Endometrium (tissue), 2 donors: ENCODE data around the gene MRC1.

Experiments
- FAIRE-seq: peaks from 2 replicates; lab custom pipeline; 2012; peaks lifted over from hg19 to GRCh38; lab: Jason Lieb, UNC
- donor health status: control.
- donor health status: control.

Gene MRC1

DNA sequence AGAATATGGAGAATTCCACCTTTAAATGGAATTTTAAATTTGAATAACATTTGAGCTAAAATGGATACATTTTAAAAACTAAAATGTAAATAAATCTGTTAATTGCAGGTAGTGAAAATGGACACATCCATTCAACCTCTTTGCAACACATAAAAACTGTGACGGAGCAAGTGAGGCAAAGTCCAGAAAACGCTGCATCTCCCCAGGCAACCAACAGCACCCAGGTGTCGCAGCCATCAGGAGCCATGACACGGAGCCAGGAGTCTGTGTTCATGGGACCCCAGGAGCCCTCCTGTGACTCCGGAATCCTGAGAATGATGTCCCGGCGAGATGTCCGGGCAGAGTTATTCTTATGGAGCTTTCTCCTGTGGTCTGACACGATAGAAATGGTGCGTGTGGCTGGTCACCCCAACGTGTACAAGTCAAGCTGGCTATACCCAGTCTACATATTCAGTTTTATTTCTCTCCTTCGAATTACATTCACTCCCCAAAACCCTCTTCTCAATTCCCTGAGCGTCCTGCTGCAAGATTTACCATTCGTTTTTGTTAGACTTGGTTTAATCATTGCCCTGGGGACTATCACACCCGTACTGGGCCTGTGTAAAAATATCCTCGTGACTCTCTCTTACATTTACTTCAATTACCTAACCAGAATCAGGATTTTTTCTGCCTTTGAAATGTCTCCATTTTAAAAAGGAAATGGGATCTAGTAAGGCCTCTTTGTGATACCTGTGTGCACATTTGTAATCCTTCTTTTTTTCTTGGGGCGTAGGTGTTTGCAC lies 13.1 kb upstream of the MRC1 start:
- FAIRE-seq = no peak

DNA sequence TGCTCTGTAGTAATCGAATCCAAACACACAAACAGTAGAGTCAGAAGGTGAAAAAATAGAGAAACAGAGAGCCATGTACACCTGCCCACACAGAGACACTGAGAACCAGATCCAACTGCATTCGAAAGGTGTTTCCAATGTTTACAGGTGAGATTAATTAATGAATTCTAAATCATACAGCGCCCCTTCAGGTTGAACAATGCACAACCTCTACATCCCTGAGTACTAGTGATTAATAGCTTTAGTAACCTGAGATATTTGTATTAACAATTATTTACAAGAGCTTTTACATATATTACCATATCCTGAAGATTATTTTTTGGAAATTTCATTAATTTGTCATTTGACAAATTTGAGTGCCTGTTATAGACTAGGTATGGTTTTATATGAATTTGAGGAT lies 7.6 kb upstream of the MRC1 start:
- FAIRE-seq = no peak

DNA sequence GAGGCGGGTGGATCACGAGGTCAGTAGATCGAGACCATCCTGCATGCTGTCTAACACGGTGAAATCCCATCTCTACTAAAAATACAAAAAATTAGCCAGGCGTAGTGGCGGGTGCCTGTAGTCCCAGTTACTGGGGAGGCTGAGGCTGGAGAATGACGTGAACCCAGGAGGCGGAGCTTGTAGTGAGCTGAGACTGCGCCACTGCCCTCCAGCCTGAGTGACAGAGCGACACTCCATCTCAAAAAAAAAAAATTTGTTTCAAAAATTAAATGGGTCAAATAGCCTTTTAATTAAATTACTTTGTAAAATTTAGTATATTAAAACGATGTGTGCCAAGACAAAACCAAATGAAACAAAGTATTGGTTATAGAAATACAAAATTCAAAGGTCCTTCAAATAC lies 6.8 kb upstream of the MRC1 start:
- FAIRE-seq = no peak

DNA sequence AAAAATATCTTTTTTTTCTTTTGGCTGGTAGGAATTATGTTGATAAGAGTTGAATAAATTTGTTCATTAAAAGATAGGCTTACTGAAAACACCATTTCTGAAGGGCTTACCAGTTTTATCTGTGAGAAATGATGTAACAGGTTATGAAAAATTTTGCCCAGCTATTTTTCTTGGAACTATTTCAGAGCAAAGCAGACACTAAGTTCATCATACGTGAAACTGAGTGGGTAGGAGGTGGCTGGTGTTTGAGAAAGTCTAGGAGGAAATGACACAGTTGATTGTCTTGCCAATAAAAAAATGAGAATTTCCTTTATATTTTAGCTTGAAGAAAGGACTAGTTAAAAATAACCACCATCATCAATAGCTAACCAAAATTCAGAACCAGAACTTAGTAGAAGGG lies 6.2 kb upstream of the MRC1 start:
- FAIRE-seq = no peak

GRCh38 chr10:17805330-17805729 lies 3.8 kb upstream of the MRC1 start:
- FAIRE-seq = no peak

GRCh38 chr10:17805921-17806577 lies 3.1 kb upstream of the MRC1 start:
- FAIRE-seq = no peak

- FAIRE-seq = no peak
These were observed 2.2 kb downstream of the MRC1 start for GRCh38 chr10:17811146-17811865.

DNA sequence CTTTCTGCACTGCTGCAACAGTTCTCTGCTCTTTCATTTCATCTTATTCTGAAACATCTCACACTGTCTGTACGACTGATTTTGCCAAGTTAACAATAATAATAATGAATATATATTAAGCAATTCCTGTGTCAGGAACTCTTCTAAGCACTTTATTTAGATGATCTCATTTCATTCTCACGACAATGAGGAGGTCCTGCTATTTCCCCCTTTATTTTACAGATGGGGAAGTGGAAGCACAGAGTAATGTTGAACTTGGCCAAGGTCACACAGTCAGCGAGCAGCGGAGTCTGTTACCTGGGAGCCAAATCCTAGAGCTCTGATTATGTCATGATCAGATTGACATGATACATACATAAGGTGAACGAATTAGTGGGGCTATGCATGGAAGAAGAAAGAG lies 5.8 kb downstream of the MRC1 start:
- no peak for FAIRE-seq

DNA sequence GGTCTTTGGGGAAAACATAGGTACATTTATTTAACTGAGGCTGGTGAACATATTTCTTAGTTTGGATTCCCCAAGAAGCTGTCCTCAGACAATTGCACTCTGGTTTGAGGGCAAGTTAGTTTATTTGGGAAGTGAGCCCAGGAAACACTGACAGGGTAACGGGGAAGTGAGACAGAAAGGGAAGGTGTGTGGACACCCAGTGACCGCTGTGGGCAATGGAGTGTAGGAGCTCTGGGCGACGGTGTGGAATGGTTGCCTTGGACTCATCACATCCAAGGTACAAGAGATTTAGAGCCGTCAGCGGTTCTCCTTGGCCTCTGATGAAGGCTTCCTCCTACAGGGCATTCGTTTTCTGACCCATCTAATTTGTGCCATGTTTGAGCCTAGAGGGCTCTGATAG lies 7.1 kb downstream of the MRC1 start:
- no peak for FAIRE-seq

DNA sequence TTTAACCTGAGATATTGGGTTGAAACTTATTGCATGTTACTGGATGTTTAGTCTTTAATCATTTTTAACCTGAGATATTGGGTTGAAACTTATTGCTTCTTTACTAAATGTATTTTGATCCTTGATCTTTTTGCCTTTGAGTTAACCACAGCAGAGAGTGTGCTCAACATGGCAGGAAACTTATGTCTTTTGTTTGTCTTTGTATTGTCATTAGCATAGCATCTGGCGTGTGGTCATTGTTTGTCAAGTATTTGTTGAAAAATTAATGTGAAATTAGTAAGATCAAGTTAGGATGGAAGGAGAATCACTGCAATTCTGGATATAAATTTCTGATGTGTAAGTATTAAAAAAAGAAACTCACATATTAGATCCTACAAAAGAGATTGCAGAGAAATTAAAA lies 8.2 kb downstream of the MRC1 start:
- FAIRE-seq = no peak

- FAIRE-seq = no peak
These were observed 8.6 kb downstream of the MRC1 start for GRCh38 chr10:17817790-17818189.

DNA sequence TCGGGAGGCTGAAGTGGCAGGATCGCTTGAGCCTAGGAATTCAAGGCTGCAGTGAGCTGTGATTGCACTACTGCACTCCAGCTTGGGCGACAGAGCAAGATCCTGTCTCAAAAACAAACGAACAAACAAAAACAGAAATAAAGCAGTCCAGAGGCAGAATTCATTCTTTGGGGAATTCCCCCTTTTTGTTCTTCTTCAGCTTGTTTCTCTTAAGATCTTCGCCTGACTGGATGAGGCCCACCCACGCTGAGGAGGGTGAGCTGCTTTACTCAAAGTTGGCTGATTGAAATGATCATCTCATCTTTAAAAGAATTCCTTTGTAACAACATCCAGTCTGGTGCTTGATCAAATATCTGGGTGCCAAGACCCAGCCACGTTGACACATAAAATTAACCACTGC lies 10.7 kb downstream of the MRC1 start:
- FAIRE-seq = no peak

DNA sequence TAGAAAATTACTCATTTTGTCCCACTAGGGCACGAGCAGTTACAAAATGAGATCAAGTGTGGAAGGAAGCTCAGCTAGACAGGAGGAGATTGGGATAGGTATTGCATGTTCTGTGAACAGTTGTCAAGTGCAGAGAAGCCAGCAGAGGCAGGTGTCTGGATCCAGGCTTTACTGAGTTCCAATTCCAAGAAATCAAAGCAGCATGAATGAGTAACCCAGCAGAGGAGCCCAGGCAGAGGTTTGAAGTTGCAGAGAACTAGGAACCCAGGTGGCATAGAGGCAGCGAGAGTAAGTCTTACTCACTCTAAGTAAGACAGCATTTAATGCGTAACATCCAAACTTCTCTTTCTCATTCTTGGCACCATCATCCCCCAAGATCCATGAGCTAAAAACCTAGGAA lies 11.8 kb downstream of the MRC1 start:
- FAIRE-seq = no peak

GRCh38 chr10:17821893-17822292 lies 12.7 kb downstream of the MRC1 start:
- FAIRE-seq = no peak

DNA sequence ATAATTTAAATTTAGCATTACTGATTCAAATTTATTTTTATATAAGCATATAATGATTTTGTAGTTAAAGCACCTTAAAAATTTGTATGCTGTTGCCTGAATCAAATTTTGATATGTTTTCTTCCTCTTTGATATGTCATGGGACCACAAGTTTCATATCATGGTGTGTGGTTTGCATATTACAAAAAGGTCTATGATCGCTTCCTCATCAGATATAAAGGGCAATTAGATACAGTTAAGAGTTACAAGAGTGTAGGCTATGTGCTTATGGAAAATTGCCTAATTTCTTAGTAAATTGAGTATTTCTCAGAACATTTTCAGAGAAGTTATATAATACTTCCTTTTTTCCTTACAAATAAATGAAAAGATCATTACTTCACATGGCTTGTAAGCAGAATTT lies 22.2 kb downstream of the MRC1 start:
- no peak for FAIRE-seq

- FAIRE-seq = no peak
These were observed 22.7 kb downstream of the MRC1 start for GRCh38 chr10:17831896-17832295.

DNA sequence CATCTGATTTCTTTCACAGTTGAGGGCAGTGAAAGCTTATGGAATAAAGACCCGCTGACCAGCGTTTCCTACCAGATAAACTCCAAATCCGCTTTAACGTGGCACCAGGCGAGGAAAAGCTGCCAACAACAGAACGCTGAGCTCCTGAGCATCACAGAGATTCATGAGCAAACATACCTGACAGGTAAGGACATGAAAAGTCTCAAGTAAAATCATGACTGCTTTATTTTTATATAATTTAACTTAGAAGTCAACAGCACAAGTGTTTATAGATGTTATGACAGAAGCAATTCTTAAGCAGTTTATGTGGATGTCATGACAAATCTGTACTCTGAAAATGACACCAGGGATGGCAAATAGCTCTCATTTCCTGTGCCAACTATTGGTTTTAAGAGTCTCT lies 24.5 kb downstream of the MRC1 start:
- no peak for FAIRE-seq

GRCh38 chr10:17835688-17836087 lies 26.5 kb downstream of the MRC1 start:
- no peak for FAIRE-seq

- FAIRE-seq = no peak
These were observed 27.8 kb downstream of the MRC1 start for GRCh38 chr10:17836942-17837341.

- no peak for FAIRE-seq
These were observed 29.0 kb downstream of the MRC1 start for GRCh38 chr10:17838080-17838648.

DNA sequence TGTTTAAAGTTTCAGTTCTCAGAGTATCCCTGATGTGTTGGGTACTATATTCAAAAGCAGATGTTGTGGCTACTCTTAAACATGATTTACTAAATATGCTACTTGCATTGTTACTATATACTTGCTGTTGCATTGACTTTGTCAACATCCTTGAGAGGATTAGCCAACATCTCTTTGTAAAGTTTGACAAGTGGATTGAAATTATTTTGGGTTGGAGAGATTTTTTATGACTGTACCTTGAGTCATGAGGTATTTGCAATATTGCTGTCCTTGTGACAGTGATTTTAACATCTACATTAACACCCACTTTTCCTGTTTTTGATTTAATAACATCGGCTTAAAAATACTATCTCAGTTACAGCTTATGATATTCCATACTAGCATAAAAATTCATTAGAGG lies 31.9 kb downstream of the MRC1 start:
- FAIRE-seq = no peak

- no peak for FAIRE-seq
These were observed 33.5 kb downstream of the MRC1 start for GRCh38 chr10:17842641-17843040.
